GM12801 (cell line): ENCODE data around the gene ELMOD1.

Experiments
- TF ChIP-seq, protein P1 (sequence below): IDR thresholded peaks from one replicate; pipeline ENCODE4 v1.5.1; 2011; ENCODE audit warnings: control low read depth; ENCODE audit not compliant: insufficient read length; ENCODE audit errors: extremely low read depth

Gene ELMOD1

GRCh38 chr11:107608809-107609208 lies 17.9 kb downstream of the ELMOD1 start:
- TF ChIP-seq, protein P1, sequence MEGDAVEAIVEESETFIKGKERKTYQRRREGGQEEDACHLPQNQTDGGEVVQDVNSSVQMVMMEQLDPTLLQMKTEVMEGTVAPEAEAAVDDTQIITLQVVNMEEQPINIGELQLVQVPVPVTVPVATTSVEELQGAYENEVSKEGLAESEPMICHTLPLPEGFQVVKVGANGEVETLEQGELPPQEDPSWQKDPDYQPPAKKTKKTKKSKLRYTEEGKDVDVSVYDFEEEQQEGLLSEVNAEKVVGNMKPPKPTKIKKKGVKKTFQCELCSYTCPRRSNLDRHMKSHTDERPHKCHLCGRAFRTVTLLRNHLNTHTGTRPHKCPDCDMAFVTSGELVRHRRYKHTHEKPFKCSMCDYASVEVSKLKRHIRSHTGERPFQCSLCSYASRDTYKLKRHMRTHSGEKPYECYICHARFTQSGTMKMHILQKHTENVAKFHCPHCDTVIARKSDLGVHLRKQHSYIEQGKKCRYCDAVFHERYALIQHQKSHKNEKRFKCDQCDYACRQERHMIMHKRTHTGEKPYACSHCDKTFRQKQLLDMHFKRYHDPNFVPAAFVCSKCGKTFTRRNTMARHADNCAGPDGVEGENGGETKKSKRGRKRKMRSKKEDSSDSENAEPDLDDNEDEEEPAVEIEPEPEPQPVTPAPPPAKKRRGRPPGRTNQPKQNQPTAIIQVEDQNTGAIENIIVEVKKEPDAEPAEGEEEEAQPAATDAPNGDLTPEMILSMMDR: no peak

DNA sequence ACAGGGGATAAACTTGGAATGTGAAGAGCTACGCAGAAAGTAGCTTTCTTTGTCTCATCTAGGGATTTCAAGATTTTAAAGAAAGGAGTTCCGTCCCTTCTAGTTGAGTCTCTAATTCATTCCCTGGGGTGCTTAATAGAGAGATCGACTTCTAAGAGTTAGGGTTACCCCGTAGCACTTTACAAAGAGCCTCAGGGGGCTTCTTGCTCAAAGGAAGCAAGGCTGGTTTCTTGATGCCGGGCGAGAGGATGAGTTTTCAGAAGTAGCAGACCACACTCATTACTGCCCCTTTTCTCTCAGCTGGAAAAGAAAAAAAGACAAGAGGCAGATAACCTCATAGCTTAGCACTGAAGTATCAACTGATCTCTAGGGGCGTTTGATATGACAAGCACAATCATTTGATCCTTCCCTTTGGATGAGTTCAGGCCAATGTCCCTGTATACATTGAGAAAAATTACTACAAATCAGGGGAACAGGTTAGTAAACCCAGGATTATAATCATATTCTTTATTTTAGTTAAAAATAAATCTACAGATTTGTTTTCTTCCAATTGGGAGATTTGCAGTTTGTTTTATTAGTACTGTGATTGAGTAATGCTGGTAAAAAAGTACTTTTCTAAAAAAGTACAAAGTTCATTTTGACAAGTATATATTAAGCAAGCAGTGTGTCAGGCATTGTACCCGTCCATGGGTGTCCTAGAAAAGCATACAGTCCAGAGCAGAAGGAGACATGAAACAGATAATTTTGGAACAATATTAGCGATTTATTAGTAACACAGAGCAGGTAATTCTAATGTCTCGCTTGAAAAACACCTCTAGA lies 18.7 kb downstream of the ELMOD1 start:
- TF ChIP-seq, protein P1: no peak

- TF ChIP-seq, protein P1: no peak
Observed at GRCh38 chr11:107612445-107612844, 21.5 kb downstream of the ELMOD1 start.

DNA sequence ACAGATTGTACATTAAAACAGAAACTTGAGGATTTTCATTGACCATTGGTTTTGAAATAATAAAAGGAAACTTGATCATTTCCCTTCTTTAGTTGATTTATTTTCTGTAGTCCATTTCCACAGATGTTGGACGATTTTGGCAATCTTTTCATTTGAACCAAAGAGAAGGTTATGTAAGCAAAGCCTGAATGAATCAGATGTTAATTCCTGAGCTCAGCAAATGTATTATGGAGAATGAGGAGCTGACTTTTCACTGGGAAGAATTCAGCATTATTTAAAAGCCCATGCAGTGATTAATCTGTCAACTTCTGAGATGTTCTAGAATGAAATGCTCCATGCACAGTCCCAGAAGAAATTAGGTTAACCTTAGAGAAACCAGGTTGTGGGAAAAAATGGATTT lies 29.0 kb downstream of the ELMOD1 start:
- TF ChIP-seq, protein P1: no peak

DNA sequence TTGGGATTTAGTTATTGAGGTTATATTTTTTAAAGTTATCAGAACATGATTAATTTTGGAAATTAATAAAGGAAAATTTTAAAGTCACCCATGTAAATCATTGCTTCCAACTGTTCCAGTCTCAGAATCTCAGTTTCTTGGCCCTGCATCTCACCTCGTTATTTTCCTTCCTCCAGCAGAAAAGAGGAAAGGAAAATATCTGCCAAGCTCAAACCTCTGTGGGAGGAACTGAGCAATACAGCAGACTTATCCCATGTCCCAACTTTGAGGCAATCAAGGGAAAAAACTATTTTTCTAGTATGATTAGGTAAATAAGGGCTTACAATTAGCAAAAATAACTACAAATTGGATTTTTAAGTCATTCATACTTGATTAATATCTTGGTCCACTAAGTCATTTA lies 30.1 kb downstream of the ELMOD1 start:
- TF ChIP-seq, protein P1: no peak

DNA sequence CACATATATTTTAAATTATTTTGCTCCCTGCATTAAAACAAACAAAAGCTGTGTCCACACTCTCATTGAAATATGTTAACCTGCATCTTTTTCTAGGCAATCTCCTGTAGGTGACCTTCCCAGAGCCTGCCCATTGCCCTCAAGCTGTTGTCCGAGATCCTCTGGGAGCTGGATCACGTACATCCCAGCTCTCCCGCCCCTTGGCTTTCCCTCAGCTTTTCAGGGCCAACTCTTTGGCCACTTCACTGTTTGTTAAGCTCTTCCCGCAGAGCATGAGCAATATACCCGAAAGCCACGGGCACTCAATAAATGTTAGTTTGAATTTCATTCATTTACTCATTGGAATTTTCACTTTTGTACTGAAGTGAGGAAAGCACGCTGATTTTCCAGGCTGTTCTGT lies 32.2 kb downstream of the ELMOD1 start:
- TF ChIP-seq, protein P1: no peak

DNA sequence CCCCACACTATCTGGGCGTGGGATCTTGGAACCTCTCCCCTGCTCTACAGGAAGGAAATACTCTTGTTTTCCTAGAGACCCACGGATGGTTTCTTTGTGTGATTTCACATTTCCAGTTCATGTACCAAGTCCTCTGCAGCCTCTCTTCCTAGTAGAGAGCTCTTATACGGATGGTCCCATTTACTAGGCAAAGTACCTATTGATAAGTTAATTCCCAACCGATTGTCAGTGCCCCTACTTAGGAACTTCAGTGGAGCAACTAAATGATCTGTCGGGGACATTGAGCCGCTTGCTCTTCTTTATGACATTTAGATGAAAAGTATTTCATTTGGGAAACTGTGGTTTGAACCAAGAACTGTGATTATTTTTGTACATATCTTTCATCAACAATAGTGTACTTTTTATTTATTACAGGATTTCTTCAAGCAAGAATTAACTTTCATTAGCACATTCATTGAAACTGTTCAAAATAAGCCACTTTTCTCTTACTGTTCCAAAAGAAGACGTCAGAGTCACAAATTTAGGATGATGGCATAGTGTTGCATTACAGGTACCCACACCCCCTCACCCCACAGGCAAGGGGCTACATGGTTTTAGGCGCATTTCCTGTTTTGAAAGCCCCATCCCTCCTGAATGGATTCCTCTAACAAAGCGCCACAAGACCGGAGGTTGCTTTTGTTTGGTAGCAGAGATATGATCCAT lies 34.2 kb downstream of the ELMOD1 start:
- TF ChIP-seq, protein P1: no peak
